ENCODE data around the gene CLEC4D. TPM values are rescaled to one million over a fixed set of nuclear protein-coding genes. Genes with fewer than 3 reads are reported as not detected.

Gene CLEC4D
- total RNA-seq = not detected in 3 replicates
- long read RNA-seq = 0 reads

DNA sequence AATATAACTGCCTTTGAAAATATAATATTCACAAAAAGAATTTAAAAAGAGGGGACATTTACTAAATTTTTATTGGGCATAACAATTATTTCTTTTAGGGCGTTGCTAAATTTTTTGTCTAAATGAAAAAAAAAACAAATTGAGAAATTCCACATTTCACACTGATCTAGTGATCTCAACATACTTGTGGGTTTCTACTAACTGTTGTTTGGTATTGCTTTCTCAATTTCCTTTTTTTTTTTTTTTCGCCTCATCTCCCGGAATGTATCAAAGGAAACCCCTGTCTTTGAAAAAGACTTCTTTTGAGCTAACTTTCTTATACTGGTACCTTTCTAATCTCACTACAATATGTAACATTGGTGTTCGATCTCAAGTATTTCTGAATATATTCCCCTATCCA, at the start of gene CLEC4D:
Gene CLEC4D (plus strand): TSS at position 248 of the 400 bp plus-strand sequence. CDS start 230 bp downstream, outside the sequence.
- Mint-ChIP-seq H3K4me3 (ENCODE audit: unreplicated experiment) (no peak within 1 kb of the TSS), H3K27ac (ENCODE audit: unreplicated experiment) (no peak within 1 kb of the TSS), H3K27me3 (ENCODE audit: low read depth) (peaks cover 16% of the 10 kb centered on the region), H3K4me1 (ENCODE audit: low read depth) (no peaks in the 10 kb centered on the region), H3K9me3 (ENCODE audit: low read depth) (no peaks in the 10 kb centered on the region), H3K36me3 (ENCODE audit: low read depth) (no peaks in the 10 kb centered on the region)
- TF ChIP-seq, protein P1, sequence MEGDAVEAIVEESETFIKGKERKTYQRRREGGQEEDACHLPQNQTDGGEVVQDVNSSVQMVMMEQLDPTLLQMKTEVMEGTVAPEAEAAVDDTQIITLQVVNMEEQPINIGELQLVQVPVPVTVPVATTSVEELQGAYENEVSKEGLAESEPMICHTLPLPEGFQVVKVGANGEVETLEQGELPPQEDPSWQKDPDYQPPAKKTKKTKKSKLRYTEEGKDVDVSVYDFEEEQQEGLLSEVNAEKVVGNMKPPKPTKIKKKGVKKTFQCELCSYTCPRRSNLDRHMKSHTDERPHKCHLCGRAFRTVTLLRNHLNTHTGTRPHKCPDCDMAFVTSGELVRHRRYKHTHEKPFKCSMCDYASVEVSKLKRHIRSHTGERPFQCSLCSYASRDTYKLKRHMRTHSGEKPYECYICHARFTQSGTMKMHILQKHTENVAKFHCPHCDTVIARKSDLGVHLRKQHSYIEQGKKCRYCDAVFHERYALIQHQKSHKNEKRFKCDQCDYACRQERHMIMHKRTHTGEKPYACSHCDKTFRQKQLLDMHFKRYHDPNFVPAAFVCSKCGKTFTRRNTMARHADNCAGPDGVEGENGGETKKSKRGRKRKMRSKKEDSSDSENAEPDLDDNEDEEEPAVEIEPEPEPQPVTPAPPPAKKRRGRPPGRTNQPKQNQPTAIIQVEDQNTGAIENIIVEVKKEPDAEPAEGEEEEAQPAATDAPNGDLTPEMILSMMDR (IDR thresholded peaks at IDR 0.05) = no peak
- DNase-seq (ENCODE audit: low spot score) = no peak

GRCh38 chr12:8465301-8465996, 47.9 kb upstream of the CLEC4D start:
- no peaks in the 10 kb centered on the region for H3K4me1 Mint-ChIP-seq (ENCODE audit: low read depth)
- H3K27ac Mint-ChIP-seq (ENCODE audit: unreplicated experiment) = no peak overlapping the region
- no peak for DNase-seq (ENCODE audit: low spot score)
- peaks cover 23% of the 10 kb centered on the region for H3K9me3 Mint-ChIP-seq (ENCODE audit: low read depth)
- H3K36me3 Mint-ChIP-seq (ENCODE audit: low read depth) = no peaks in the 10 kb centered on the region
- no peak overlapping the region for H3K4me3 Mint-ChIP-seq (ENCODE audit: unreplicated experiment)
- peaks cover 4% of the 10 kb centered on the region for H3K27me3 Mint-ChIP-seq (ENCODE audit: low read depth)
- TF ChIP-seq, protein P1 (IDR thresholded peaks at IDR 0.05) = no peak

GRCh38 chr12:8466241-8466640, 47.1 kb upstream of the CLEC4D start:
- TF ChIP-seq, protein P1 (IDR thresholded peaks at IDR 0.05) = no peak
- H3K27me3 Mint-ChIP-seq (ENCODE audit: low read depth) = peaks cover 4% of the 10 kb centered on the region
- no peaks in the 10 kb centered on the region for H3K4me1 Mint-ChIP-seq (ENCODE audit: low read depth)
- no peak overlapping the region for H3K27ac Mint-ChIP-seq (ENCODE audit: unreplicated experiment)
- DNase-seq (ENCODE audit: low spot score) = no peak
- no peak overlapping the region for H3K4me3 Mint-ChIP-seq (ENCODE audit: unreplicated experiment)
- no peaks in the 10 kb centered on the region for H3K36me3 Mint-ChIP-seq (ENCODE audit: low read depth)
- H3K9me3 Mint-ChIP-seq (ENCODE audit: low read depth) = peaks cover 23% of the 10 kb centered on the region

DNA sequence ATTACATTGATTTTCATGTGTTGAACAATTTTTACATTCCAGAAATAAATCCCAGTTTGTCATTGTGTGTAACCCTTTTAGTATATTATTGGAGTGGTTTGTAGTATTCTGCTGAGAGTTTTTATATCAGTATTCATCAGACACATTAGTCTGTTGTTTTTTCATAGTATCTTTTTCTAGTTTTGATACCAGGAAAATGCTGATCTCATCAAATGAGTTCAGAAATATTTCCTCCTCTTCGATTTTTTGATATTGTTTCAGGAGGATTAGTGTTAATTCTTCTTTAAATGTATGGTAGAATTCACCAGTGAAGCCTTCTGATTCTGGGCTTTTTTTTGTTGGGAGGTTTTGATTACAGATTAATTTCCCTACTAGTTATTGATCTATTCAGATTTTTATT, 42.2 kb upstream of the CLEC4D start:
- TF ChIP-seq, protein P1 (IDR thresholded peaks at IDR 0.05) = no peak
- no peaks in the 10 kb centered on the region for H3K27me3 Mint-ChIP-seq (ENCODE audit: low read depth)
- no peak overlapping the region for H3K4me3 Mint-ChIP-seq (ENCODE audit: unreplicated experiment)

DNA sequence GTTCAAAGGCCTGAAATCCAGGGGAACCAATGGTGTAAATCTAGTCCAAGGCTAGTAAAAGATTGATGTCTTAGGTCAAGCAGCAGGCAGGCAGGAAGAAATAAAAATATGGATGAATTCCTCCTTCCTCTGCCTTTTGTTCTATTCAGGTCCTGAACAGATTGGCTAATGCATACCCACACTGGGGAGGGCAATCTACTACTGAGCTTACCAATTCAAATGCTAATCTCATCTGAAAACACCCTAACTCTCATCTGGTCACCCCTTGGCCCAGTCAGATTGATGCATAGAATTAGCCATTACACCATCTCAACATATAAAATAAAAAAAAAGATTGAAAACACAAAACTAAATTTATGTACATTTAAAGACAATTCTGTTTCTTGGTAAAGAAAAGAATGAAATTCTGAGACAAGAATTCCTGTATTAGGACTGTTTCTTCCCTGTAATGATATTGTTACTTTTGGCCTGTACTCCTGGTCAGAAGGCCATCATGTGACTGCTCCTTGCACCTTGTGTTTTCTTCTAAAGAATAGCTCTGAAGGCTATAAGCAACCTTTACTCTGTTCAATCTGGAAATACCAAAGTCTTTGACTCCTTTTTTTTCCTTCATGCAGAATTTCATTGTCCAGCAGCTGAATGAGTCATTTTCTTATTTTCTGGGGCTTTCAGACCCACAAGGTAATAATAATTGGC, 37.6 kb upstream of the CLEC4D start:
- DNase-seq (ENCODE audit: low spot score) = no peak
- Mint-ChIP-seq H3K4me1 (ENCODE audit: low read depth) (peaks cover 6% of the 10 kb centered on the region), H3K9me3 (ENCODE audit: low read depth) (peaks cover under 1% of the 10 kb centered on the region), H3K27ac (ENCODE audit: unreplicated experiment) (no peak overlapping the region), H3K4me3 (ENCODE audit: unreplicated experiment) (no peak overlapping the region), H3K27me3 (ENCODE audit: low read depth) (peaks cover 3% of the 10 kb centered on the region), H3K36me3 (ENCODE audit: low read depth) (no peaks in the 10 kb centered on the region)
- TF ChIP-seq, protein P1 (IDR thresholded peaks at IDR 0.05) = no peak

More for the DNA sequence above, 42.2 kb upstream of the CLEC4D start:
- peaks cover 23% of the 10 kb centered on the region for H3K9me3 Mint-ChIP-seq (ENCODE audit: low read depth)
- H3K36me3 Mint-ChIP-seq (ENCODE audit: low read depth) = no peaks in the 10 kb centered on the region
- H3K4me1 Mint-ChIP-seq (ENCODE audit: low read depth) = peaks cover 6% of the 10 kb centered on the region
- no peak for DNase-seq (ENCODE audit: low spot score)
- no peak overlapping the region for H3K27ac Mint-ChIP-seq (ENCODE audit: unreplicated experiment)
